ENCODE measurements around the gene CARD19. TPM values are rescaled to one million over a fixed set of nuclear protein-coding genes. Genes with fewer than 3 reads are reported as not detected.

CARD19 gene
- total and polyA plus RNA-seq, 2 experiments from 2014 or later, result 36.8 to 48.3 TPM

GRCh38 chr9:93110311-93110855 is 14.4 kb downstream of the CARD19 start (continued):
- no peak for TF ChIP-seq ZNF462 (CRISPR knock-in tag; IDR thresholded peaks at IDR 0.05)
- TF ChIP-seq STAT1 (IDR thresholded peaks at IDR 0.05; ENCODE audit: unreplicated experiment), result no peak
- no peak for TF ChIP-seq ZNF331 (CRISPR knock-in tag; IDR thresholded peaks at IDR 0.05; ENCODE audit: low read depth)

DNA sequence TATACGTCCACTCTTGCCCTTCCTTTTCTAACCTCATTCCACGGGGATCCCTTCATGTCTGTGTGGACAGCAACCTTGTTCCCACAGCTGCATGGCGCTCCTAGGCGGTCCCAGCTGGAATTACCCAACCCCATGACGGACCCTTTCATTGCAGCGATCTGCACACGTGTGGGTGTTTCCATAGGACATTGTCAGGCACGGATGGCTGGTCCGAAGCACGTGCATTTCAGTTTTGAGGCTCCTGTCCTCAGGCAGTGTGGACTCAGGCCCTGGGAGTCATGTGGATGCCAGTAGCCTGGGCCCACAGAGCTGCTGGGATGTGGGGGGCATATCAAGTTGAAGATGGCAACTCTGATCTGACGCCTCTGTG is 15.0 kb downstream of the CARD19 start:
- H3K9me3 Mint-ChIP-seq, result no peaks in the 10 kb centered on the region; the same call in 2 of the 3 replicates
- TF ChIP-seq ZNF114 (CRISPR knock-in tag; IDR thresholded peaks at IDR 0.05) (no peak), REST (IDR thresholded peaks at IDR 0.05; ENCODE audit: unreplicated experiment) (no peak), EZH2 (IDR thresholded peaks at IDR 0.05; ENCODE audit: low read depth, unreplicated experiment) (no peak)

More for the DNA sequence above, 15.0 kb downstream of the CARD19 start:
- peaks cover 2% of the 10 kb centered on the region; the same call in 1 of the 2 replicates for H3K79me2 ChIP-seq (replicated peaks; ENCODE audit: insufficient read depth)
- H3K27me3 ChIP-seq (ENCODE audit: insufficient read depth), result no peaks in the 10 kb centered on the region
- peaks cover 8% of the 10 kb centered on the region; the same call in 1 of the 2 replicates for H4K20me1 ChIP-seq (replicated peaks; ENCODE audit: insufficient read depth)
- Mint-ChIP-seq H3K27ac (no peak overlapping the region), H3K4me3 (no peak overlapping the region; the same call in 2 of the 3 replicates), H3K27me3 (ENCODE audit: insufficient read depth, low read depth, poor library complexity) (peaks cover 6% of the 10 kb centered on the region), H3K4me1 (peaks cover 8% of the 10 kb centered on the region), H3K36me3 (ENCODE audit: low read depth) (peaks cover 4% of the 10 kb centered on the region; the same call in 1 of the 3 replicates)
- no peaks in the 10 kb centered on the region for H3F3A ChIP-seq (replicated peaks; ENCODE audit: low read depth)
- DNase-seq (ENCODE audit: low spot score) (no peak), ATAC-seq (no peak)
- H3K27ac ChIP-seq (ENCODE audit: low read depth), result no peak overlapping the region
- no peaks in the 10 kb centered on the region for H3K9me2 ChIP-seq (ENCODE audit: insufficient read depth)
- no peak overlapping the region for H3K4me3 ChIP-seq
- H2AFZ ChIP-seq, result no peak overlapping the region
- no peak overlapping the region for H3K4me2 ChIP-seq
- H3K36me3 ChIP-seq (ENCODE audit: insufficient read depth), result no peaks in the 10 kb centered on the region
- no peaks in the 10 kb centered on the region for H3K4me1 ChIP-seq (ENCODE audit: insufficient read depth)
